ENCODE results near the gene DOLK.
A peak's percentile ranks its signal among the peaks of the same experiment; 100 is the strongest.

The DOLK gene

DNA sequence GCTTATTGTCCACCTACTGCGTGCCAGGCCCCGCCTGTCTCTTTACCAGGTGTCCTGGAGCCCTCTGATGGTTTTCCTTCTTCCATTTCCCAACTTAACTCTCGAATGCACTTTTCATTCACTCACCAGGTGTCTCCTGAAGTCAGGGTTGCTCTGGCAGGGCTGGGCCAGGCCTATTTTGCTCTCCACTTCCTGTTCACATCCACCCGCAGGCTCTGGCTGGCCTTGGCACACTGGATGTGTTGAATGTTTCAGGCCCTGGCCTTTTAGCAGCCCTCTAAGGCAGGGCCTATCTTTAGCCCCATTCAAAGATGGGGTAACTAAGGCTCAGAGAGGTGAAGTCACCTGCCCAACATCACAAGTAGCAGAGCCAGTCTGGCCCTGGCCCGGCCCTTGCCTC, 49.0 kb downstream of the DOLK start:
- H4K8ac ChIP-seq (ENCODE audit: low read depth, low read length) = no peak overlapping the region
- no peak overlapping the region for H3K4me2 ChIP-seq (ENCODE audit: low read length)
- H3K4me1 ChIP-seq (ENCODE audit: control insufficient read depth, low read depth, low read length) = no peaks in the 10 kb centered on the region
- H2BK15ac ChIP-seq (replicated peaks; ENCODE audit: low read depth) = no peak overlapping the region
- H3K36me3 ChIP-seq (ENCODE audit: control insufficient read depth, insufficient read depth, low read length) = peaks cover 2% of the 10 kb centered on the region
- peaks cover 8% of the 10 kb centered on the region for H3K79me1 ChIP-seq (ENCODE audit: low read length)
- H3K23ac ChIP-seq (ENCODE audit: low read length) = no peak overlapping the region
- no peak overlapping the region for H3K27ac ChIP-seq (ENCODE audit: low read depth, low read length)
- no peak overlapping the region for H2BK5ac ChIP-seq (ENCODE audit: low read length)
- H4K5ac ChIP-seq (ENCODE audit: low read length) = no peak overlapping the region
- no peak overlapping the region for H3K4me3 ChIP-seq (ENCODE audit: low read length)
- no peak for DNase-seq
- H3K27me3 ChIP-seq (ENCODE audit: insufficient read depth, low read length, poor library complexity) = no peaks in the 10 kb centered on the region
- peaks cover 17% of the 10 kb centered on the region for H3K79me2 ChIP-seq (ENCODE audit: control insufficient read depth, insufficient read depth, low read length)
- H2BK120ac ChIP-seq (ENCODE audit: low read depth, low read length) = no peak overlapping the region
- H3K9ac ChIP-seq (ENCODE audit: low read length) = no peak overlapping the region
- H2AK5ac ChIP-seq (ENCODE audit: low read length) = no peak overlapping the region
- no CpG with 5 or more reads among the region's 5 CpGs for WGBS (ENCODE audit: extremely low coverage, insufficient coverage, low lambda C conversion rate)
- H3K4ac ChIP-seq (ENCODE audit: low read depth, low read length) = no peak overlapping the region
- no peak overlapping the region for H3K56ac ChIP-seq (ENCODE audit: low read length)
- no peak overlapping the region for H3K18ac ChIP-seq (ENCODE audit: low read length)

DNA sequence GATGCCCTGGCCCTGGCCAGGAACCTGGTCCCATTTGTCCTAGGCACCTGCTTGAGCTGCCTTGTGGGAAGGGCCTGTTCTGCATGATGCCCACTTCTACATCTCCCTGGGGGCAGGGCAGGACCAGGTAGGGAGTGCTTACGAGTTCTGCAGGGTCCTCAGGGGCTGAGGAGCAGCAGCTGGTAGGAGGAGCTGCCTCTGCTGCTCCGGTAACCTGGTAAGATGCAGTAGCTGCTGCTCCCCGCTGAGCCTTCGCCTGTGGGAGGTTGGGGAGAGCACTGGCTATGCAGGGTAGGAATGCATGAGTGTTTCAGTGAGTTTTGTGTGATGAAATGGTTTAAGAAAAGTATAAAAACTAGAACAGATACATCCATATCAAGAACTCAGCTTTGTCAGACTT, 51.8 kb downstream of the DOLK start:
- peaks cover 29% of the 10 kb centered on the region for H3K79me2 ChIP-seq (ENCODE audit: control insufficient read depth, insufficient read depth, low read length)

More for the DNA sequence above, 51.8 kb downstream of the DOLK start:
- peak; percentile 52 for DNase-seq
- no peak overlapping the region for H3K4ac ChIP-seq (ENCODE audit: low read depth, low read length)
- no peaks in the 10 kb centered on the region for H3K27me3 ChIP-seq (ENCODE audit: insufficient read depth, low read length, poor library complexity)
- H3K4me3 ChIP-seq (ENCODE audit: low read length) = no peak overlapping the region
- peaks cover 23% of the 10 kb centered on the region for H3K79me1 ChIP-seq (ENCODE audit: low read length)
- no peak overlapping the region for H3K4me2 ChIP-seq (ENCODE audit: low read length)
- H2BK120ac ChIP-seq (ENCODE audit: low read depth, low read length) = no peak overlapping the region
- no peak overlapping the region for H3K23ac ChIP-seq (ENCODE audit: low read length)
- H3K27ac ChIP-seq (ENCODE audit: low read depth, low read length) = no peak overlapping the region
- no peak overlapping the region for H3K9ac ChIP-seq (ENCODE audit: low read length)
- WGBS (ENCODE audit: extremely low coverage, insufficient coverage, low lambda C conversion rate) = no CpG with 5 or more reads among the region's 4 CpGs
- H3K36me3 ChIP-seq (ENCODE audit: control insufficient read depth, insufficient read depth, low read length) = peaks cover 13% of the 10 kb centered on the region
- no peak overlapping the region for H3K18ac ChIP-seq (ENCODE audit: low read length)
- H4K8ac ChIP-seq (ENCODE audit: low read depth, low read length) = no peak overlapping the region
- H3K4me1 ChIP-seq (ENCODE audit: control insufficient read depth, low read depth, low read length) = no peaks in the 10 kb centered on the region
- H3K56ac ChIP-seq (ENCODE audit: low read length) = no peak overlapping the region
- H2AK5ac ChIP-seq (ENCODE audit: low read length) = no peak overlapping the region
- H4K5ac ChIP-seq (ENCODE audit: low read length) = no peak overlapping the region
- H2BK15ac ChIP-seq (replicated peaks; ENCODE audit: low read depth) = no peak overlapping the region
- H2BK5ac ChIP-seq (ENCODE audit: low read length) = no peak overlapping the region
